CD4-positive, alpha-beta T cell treated with Interleukin-10 for 1 hour (primary cell): Measurements from ENCODE around the gene GRAMD4.
"Not testable (repeated sequence)": the region's sequence is repeated elsewhere in the genome, so short reads cannot be mapped to it uniquely, and the experiment has no call there.

Source experiments
- DNase-seq: peaks from one replicate; pipeline ENCODE4 v3.0.0-alpha.2; 2020

GRAMD4 gene

DNA sequence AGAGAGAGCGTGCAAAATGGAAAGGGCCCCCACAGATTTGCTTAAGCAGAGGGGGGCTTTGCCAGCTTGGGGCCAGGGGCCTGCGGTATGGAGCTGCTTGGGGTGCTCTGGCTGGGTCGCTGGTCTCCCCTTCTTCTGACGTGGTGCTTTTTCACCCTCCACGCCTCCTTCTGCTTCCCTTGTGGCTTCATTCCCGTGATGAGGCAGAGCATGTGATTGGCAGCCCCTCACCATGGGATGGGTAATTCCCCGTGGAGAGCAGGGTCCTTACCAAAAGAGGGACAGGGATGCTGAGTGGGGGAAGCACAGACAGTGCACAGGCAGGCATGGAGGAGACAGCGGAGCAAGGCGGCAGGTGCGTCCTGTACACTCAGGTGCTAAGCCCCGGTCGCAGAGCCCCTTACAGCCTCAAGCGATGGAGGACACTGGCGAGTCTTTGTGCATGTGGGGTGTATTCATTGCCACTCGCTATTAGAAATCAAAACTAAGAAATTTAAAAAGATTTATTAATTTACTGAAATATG, 19.9 kb upstream of the GRAMD4 start:
- no peak for DNase-seq

DNA sequence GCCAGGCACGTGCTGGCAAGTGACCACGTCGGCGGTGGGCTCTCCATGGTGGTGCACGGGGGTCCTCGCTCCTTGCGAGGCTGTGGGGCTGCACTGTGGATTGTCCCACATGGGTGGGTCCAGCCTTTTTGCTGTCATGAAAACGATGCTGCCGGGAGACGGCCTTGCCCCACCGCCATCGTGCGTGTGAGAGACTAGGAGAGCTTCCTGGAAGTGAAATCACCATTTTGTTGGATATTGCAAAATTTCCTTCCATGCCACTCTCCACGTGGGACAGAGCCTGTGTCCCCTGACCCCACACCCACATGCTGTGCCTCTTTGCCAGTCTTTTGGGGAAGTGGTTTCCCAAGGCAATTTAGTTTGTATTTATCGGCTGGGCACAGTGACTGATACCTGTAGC, 18.2 kb upstream of the GRAMD4 start:
- DNase-seq: no peak

DNA sequence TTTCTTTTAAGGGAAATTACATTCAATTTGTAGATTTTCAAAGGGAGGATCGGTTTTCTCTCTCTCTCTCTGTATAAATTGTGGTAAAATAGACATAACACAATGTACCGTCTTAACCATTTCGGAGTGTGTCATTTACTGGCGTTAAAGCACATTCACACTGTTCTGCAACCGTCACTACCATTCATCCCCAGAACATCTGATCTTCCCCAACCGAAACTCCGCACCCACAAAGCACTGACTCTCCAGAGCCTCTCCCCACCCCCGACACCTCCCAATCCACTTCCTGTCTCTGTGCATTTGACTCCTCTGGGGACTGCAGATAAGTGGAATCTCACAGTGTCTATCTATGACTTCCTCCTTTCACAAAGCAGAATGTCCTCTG, 15.9 kb upstream of the GRAMD4 start:
- DNase-seq: peak; percentile 44

DNA sequence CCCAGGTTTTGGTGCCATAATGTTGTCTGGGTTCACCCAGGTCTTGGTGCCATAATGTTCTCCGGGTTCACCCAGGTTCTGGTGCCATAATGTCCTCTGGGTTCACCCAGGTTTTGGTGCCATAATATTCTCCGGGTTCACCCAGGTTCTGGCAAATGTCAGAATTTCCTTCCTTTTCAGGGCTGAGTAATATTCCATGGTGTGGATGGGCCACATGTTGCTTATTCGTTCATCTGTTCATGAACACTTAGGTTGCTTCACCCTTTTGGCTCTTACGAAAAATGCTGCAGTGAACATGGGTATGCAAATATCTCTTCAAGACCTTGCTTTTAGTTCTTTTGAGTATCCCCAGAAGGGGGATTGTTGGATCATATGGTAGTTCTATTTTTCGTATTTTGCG, 15.1 kb upstream of the GRAMD4 start:
- DNase-seq: no peak

DNA sequence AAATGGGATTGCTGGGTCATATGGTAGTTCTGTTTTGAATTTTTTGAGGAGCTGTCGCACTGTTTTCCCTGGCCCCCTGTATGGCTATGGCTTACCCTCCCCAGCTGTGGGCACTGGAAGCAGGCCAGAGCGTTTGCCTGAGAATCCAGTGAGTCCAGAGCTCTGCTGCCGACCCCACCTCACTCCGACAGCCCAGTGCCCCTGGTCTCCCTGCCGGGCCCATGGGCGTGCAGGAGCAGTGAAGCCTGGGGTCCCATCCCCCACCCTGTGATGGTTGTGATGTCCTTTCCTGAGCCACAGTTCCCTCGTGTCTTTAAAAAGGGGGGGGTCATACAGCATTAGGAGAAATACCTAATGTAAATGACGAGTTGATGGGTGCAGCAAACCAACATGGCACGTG, 13.3 kb upstream of the GRAMD4 start:
- DNase-seq: no peak

DNA sequence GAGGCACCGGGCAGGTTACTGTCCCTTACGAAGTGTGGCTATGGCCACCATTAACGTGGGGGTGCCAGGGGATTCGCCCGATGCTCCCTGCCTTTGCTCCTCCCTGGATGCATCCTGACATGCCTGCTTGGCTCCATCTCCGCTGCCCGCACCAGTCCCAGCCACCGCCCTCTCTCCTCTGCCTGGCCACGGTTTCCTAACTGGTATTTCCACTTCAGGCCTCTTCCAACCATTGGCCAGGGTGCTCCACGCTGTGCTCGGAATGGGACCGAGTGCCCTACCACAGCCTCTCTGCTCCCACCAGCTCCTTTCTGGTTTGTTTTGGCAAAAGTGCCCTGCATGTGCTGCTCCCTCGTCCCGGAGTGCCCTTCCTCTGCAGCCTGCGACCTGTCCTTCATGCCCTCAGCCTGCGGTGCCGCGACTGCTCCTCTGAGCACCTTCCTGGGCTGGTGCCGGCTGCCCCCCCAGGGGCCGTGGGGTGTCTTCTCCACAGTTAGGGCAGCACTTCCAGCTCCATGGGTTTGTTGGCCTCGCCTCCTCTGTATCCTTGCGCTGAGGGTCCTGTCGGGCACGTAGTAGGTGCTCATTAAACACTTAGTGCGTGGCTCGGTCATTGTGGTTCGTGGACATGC, 12.6 kb upstream of the GRAMD4 start:
- DNase-seq: no peak

DNA sequence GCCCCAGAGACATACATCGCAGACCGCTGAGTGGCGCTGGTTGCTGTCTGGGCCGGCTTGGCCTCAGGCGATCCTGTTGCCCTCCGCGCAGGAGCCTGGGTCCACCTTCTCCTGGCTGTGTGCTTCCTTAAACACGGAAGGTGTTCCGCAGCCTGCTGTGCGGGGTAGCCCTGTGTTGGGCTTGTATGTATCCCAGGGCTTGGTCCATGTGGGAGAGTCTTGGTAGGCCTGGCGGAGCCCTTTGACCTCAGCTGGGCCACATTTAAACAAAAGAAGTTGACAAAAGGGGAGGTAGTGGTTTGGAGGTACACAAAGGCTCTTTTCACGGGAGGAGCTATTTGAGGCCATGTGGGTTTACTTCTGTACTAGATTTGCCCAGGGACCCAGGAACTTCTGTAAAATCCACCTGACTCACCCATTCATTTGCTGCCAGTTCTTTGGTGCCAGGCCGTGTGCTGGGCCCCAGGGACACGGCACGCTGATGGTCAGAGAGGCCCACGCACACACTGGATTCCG, 11.0 kb upstream of the GRAMD4 start:
- no peak for DNase-seq

DNA sequence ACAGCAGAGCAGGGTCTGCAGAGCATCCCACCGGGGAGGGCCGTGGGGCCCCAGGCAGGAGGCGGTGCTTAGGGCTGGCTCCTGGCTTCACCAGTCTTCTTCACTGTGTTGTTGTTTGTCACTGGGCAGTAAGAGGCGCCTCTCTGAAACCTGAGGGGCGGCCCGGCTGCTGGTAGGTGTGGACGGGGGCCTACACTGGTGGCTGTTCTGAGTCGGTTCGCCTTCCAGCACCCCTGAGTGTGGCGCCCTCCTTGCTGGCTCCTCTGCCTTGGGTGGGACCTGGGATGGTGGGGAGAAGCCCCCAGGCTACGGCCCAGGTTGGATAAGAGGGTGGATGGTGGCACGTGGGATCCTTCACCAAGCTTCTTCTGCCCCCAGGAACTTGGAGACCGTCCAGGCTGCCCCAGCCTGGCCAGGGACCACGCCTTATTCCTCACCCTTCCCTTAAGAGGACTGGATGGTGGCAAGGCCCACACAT, 10.4 kb upstream of the GRAMD4 start:
- DNase-seq: no peak

DNA sequence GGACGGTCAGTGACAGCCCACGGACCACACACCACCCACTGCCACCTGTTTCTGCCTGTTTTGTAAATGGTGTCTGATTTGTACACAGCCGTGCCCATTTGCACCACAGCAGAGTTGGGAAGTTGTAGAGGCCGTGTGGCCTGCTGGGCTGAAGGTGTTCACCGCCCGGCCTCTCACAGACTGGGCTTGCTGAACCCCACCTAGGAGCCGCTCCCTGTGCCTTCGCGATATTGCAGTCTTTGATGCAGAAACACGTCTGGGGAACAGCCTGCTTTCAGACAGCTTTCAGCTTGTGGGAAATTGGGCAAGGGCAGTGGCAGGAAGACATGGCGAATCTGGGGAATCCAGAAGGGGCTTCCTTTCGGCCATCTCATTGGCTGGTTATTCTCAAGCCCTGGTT, 9.8 kb upstream of the GRAMD4 start:
- no peak for DNase-seq

DNA sequence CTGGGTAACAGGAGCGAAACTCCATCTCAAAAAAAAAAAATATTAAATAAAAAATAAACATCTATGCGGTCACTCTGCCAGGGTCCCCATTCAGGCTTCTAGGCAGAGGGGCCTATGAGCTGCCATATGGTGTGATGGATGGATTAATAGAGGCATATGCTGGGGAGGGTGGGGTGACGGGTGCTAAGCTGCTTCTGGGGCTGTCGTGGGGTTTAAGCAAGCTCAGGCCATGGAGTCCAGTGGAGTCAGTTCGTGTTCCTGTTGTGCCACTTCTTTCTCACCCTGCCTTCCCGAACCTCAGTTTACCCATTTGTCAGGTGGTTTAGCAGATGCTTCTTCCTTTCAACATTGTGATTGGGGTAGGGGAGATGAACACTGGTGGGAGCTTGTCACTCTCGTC, 9.0 kb upstream of the GRAMD4 start:
- no peak for DNase-seq

DNA sequence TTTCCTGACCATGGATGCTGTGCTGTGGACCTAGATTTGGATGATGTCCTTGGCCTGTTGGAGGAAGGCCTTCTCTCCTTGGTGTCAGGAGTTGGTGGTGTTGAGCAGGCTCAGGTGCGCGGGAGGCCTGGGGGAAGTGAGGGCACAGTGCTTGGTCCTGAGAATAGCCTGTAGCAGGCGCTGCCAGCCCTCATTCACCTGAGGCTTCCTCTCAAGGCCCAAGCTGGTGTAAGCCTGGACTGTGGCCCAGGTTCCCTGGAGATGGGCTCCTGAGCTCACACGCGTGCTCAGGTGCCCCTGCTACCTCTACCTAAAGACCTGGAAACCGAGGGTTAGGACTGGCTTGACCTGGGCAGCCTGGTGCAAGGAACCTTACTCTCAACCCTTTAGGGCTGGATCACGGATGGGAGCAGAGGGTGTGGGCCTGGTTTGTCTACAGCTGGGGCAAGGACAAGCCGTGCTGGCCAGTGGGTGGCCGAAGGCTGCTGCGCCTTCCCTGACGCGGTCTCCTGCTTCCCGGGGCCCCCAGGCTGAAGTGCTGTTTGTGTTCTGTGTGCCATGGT, 7.8 kb upstream of the GRAMD4 start:
- no peak for DNase-seq

DNA sequence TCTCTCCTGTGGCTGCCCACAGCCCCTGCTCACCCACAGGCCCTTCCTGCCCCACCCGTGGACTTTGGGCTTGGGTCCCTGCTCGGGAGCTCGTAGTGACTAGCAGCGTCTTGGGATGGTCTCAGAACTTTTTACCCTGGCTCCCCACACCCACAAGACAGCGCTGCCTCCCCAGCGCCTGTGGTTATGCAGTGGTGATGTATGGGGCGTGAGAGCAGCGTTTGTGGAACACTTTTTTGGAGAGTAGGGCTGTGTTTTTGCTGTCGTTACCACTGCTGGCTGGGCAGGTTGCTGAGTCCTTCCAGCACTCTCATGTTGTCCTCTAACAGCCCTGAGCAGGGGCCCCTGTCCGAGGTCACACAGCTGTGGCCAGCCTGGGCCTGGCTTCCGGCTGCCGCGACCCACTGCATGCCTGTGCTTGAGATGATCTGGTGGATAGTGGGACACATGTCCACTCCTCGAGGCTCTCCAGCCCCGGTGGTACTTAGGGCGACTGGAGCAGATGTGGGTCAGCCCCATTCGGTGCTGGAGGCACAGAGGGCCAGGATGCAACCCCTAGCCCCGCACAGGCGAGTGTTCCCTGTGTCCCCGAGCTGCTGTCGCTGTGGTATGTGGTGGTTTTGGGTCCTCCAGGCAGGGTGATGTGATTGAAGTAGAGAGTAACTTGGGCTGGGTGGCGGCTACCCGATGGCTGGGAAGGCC, 7.1 kb upstream of the GRAMD4 start:
- peak; percentile 37 for DNase-seq

DNA sequence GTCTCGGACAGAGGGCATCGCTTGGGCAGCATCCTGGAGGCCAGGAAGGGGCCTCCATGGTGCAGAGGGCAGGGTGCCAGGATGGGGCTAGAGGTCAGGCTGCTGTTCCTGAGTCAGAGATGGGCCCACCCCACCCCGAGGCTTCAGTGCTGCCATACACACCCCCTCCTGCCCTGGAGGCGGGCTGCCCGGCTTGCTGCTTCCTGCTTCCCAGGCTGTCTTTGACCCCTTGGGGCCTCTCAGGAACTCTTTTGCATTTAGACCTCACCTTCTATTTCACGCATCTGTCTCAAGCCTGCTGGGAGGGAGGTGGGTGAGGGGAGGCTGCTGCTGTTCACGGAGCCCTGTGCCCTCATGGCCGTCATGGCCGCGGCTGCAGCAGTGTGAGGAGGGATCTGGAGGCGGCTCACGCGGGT, 6.6 kb upstream of the GRAMD4 start:
- DNase-seq: no peak

DNA sequence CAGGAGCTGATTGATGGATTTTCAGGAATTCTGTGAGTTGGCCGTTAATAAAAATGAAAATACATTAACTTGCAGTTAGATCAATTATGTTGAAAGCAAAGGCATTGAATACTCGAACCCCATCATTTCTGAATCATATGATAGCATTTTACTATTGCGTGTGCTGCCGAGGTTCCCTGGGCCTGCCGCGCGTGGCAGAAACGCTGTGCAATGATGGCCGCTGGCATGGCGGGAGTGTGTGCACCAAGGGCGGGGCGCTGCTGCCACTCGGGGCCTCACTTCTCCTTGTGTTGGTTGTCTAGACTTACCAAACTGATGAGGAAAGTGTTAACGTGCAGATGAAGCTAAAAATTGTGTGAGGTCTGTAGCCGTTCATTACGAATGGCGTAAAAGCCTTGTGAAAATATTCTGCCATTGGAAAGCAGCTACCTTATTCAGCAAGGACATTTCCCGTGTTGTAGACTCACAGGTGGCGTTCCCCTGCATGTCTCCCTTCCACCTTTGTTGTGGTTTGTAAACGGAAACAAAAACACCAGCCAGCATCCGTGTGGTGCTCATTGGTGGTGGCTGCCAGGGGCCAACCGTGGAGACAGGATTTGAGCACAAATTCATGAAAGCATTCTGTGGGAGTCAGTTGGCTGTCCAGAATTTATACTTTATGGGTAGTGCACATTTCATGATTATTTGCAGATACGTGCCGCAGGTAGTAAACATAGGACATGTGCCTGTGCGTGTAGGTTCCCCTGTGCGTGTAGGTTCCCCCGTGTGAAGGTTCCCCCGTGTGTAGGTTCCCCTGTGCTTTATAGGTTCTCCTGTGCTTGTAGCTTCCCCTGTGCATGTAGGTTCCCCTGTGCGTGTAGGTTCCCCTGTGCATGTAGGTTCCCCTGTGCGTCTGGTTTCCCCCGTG, 5.9 kb upstream of the GRAMD4 start:
- peak; percentile 84 for DNase-seq

DNA sequence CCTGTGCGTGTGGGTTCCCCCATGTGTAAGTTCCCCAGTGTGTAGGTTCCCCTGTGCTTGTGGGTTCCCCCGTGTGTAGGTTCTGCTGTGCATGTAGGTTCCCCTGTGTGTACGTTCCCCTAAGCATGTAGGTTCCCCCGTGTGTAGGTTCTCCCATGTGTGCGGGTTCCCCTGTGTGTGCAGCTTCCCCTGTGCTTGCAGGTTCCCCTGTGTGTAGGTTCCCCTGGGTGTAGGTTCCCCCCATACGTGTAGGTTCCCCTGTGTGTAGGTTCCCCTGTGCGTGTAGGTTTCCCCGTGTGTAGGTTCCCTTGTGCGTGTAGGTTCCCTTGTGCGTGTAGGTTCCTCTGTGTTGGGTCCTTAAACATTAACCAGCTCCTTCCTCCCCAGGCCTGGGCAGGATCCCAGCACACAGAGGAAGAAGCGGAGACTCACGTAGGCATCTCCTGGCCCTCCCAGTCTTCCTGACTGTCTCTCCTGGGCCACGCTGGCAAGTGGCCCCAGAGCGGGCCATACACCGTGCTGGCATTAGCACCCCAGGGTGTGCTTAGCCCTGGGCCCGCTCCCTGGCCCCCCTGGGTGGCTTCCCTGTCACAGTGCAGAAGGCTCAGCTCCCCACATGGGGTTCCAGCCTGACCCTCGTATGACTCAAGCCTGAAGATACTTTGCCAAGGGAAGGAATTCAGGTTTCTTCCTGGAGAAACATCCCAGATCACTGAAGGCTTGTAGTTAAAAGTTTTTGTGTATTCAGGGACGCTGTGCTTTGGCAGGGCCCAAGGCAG, 2.8 kb upstream of the GRAMD4 start:
- no peak for DNase-seq

DNA sequence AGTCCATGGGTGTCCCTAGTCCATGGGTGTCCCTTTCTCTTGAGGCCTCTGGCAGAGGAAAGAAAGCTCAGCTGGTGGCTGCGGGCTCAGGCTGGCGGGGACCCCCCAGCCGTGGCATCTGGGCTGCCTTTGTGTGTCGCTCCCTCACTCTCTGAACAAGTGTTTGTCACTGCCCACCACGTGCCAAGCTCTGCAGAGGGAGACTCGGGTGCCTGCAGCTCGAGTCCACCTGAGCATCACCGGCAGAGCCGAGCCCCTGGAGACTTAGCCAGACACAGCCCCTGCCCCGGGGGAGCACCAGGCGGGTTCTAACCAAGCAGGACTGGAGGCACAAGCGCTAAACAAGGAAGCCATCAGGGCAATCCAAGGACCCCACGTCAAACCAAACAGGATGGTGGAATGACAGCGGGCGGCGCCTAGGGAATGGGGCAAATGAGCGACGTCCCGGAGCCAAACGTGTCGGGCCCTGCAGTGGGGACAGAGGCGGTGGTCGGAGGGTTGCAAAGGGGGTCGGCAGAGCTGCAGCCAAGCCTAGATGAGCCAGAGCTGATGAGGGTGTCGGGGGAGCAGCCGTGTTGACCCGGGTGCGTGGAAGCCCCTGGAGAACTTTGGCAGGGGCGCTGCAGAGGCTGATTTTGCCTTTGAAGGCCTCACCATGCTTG, 2.1 kb upstream of the GRAMD4 start:
- DNase-seq: no peak

DNA sequence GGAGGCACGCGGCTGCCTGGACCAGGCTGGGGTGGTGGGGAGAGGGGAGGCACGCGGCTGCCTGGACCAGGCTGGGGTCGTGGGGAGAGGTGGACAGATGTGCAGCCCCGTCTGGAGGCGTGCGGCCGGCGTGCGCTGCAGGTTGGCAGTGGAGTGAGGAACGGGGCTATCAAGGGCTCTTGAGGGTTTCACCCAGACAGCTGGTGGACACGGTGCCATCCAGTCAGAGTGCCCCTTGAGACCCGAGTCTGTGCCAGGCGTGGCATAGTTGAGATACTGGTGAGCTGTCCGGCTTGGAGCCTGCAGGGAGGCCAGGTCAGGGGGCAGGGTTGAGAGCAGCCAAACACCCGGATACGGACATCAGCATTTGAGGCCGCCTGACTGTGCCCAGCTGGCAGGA, 1.5 kb upstream of the GRAMD4 start:
- DNase-seq: no peak

DNA sequence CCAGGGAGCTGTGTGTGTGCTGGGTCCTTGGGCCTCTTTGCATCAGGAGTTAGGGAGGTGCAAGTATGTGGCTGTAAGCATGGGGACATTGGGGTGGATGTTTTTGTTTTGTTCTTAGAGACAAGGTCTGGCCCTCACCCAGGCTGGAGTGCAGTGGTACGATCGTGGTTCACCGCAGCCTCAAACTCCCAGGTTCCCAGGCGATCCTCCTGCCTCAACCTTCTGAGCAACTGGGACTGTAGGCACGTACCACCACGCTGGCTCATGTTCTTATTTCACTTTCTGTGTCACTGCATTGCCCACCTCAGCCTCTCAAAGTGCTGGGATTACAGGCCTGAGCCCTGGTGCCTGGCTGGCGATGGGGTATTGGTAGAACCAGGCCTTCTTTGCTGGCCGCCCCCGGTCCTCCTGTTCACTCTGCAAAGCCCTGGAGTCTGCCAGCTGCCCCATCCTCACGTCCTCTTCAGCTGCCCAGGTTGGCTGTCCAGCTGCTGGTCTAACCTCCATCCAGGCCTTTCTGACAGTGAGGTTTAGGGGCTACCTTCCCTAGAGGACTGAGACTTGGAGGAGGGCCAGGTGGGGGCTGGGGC, 851 bp upstream of the GRAMD4 start:
- no peak for DNase-seq

DNA sequence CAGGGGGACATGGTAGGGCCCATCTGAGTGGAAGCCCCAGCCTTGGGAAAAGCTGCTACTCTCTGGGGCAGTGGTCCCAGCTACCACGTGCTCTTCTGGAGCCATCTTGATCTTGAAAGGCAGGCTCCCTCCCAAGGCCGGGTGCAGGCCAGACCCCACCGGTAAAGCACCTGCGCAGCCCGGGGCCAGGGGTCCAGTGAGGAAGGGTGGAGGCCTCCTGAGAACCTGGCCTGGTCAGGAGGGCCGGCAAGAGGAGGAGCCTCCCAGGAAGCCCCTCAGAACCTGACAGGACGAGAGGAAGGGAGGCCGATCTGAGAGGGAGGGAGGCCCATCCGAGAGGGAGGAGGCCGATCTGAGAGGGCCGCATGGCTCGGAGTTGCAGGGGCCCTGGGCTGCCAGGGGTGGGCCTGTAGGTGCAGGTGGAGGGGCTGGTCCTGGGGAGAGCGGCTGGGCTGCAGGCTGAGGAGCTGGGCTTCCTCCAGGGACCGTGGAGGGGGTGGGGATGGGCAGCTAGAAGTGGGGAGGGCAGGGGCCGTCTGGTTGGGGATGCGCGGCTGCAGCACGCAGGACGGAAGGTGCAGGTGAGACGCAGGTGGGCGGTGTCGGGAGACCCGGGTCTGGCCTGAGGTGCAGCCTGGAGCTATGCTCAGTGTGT, 529 bp downstream of the GRAMD4 start:
- no peak for DNase-seq

DNA sequence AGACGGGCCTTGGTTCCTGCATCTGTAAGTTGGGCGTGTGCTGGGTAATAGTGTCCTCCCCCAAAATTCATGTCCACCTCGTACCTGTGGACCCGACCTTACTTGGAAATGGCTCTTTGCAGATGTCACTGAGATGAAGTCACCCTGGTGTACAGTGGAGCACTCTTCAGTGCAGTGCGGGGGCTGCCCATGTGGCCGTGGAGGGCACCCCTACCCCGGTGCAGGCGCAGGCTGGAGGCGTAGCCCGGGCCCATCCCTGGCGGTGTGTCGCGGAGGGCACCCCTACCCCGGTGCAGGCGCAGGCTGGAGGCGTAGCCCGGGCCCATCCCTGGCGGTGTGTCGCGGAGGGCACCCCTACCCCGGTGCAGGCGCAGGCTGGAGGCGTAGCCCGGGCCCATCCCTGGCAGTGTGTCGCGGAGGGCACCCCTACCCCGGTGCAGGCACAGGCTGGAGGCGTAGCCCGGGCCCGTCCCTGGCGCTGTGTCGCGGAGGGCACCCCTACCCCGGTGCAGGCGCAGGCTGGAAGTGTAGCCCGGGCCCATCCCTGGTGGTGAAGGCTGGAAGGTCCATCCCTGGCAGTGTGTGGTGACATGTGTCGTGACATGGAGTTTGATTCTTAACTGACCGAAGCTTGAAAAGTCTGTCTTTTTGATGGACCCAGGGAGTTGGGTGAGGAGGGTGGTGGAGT, 1.2 kb downstream of the GRAMD4 start:
- DNase-seq: not testable (repeated sequence)
